ENCODE data around the gene HYI.
"Not testable (repeated sequence)": the region's sequence is repeated elsewhere in the genome, so short reads cannot be mapped to it uniquely, and the experiment has no call there.

- not testable (repeated sequence) for TF ChIP-seq POLR2A, CTCF (IDR thresholded peaks at IDR 0.05)
Measured at GRCh38 chr1:43458379-43458778, 4.6 kb upstream of the HYI start.

Measured in heart left ventricle (tissue), 13 donors.